ENCODE results near the gene MUL1. TPM values are rescaled to one million over a fixed set of nuclear protein-coding genes. Genes with fewer than 3 reads are reported as not detected.

Gene MUL1
- total RNA-seq, 1 donor from 2014 or later: 31.1 TPM

DNA sequence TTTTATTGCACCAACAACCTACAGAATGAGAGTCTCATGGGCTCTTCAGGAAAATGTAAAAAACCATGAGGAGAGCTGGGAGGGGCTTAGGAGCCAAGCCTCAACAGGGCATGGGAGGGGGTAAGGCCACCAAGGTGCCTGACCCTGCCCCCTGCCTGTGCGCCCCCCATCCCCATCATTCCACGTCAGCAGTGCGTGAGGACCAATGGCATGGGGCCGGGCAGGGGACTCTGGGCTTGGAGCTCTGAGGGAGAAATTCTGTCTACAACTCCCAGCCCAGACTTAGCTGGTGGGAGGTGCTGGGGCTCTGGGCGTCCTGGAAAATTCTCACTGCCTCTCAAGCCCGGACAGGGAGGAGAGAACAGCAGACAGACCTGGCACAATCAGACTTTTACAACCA lies 16.8 kb downstream of the MUL1 start:
- Mint-ChIP-seq H3K4me3 (no peak overlapping the region), H3K27ac (no peak overlapping the region), H3K36me3 (no peaks in the 10 kb centered on the region), H3K4me1 (ENCODE audit: unreplicated experiment) (peaks cover 3% of the 10 kb centered on the region), H3K9me3 (no peaks in the 10 kb centered on the region), H3K27me3 (peaks cover 35% of the 10 kb centered on the region)
- DNase-seq (ENCODE audit: extremely low spot score, unreplicated experiment): no peak
- TF ChIP-seq, protein P1, sequence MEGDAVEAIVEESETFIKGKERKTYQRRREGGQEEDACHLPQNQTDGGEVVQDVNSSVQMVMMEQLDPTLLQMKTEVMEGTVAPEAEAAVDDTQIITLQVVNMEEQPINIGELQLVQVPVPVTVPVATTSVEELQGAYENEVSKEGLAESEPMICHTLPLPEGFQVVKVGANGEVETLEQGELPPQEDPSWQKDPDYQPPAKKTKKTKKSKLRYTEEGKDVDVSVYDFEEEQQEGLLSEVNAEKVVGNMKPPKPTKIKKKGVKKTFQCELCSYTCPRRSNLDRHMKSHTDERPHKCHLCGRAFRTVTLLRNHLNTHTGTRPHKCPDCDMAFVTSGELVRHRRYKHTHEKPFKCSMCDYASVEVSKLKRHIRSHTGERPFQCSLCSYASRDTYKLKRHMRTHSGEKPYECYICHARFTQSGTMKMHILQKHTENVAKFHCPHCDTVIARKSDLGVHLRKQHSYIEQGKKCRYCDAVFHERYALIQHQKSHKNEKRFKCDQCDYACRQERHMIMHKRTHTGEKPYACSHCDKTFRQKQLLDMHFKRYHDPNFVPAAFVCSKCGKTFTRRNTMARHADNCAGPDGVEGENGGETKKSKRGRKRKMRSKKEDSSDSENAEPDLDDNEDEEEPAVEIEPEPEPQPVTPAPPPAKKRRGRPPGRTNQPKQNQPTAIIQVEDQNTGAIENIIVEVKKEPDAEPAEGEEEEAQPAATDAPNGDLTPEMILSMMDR (conservative IDR thresholded peaks at IDR 0.05): no peak

DNA sequence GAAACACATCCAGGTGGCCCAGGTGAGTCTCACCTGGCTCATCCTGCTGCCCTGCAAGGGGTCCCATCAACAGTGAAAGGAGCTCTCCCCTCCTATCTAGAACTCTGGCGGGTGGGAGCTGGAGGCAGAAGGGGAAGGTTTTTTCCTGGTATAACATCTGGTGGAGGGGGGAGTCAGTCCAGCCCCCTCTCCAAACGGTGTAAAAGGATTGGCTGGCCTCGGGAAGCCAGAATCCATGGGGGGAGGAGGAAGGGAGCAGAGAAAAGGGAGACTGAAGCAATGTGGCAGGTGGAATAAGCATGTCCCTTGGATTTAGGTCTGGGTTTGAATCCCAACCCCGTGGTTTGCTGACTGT lies 20.7 kb downstream of the MUL1 start:
- no peaks in the 10 kb centered on the region for H3K36me3 Mint-ChIP-seq
- peak overlapping the region; percentile 83 for H3K27ac Mint-ChIP-seq
- H3K4me1 Mint-ChIP-seq (ENCODE audit: unreplicated experiment): peaks cover 9% of the 10 kb centered on the region
- H3K9me3 Mint-ChIP-seq: no peaks in the 10 kb centered on the region
- TF ChIP-seq, protein P1 (conservative IDR thresholded peaks at IDR 0.05): no peak
- peak overlapping the region; percentile 84 for H3K4me3 Mint-ChIP-seq
- no peak for DNase-seq (ENCODE audit: extremely low spot score, unreplicated experiment)
- H3K27me3 Mint-ChIP-seq: peaks cover 58% of the 10 kb centered on the region

DNA sequence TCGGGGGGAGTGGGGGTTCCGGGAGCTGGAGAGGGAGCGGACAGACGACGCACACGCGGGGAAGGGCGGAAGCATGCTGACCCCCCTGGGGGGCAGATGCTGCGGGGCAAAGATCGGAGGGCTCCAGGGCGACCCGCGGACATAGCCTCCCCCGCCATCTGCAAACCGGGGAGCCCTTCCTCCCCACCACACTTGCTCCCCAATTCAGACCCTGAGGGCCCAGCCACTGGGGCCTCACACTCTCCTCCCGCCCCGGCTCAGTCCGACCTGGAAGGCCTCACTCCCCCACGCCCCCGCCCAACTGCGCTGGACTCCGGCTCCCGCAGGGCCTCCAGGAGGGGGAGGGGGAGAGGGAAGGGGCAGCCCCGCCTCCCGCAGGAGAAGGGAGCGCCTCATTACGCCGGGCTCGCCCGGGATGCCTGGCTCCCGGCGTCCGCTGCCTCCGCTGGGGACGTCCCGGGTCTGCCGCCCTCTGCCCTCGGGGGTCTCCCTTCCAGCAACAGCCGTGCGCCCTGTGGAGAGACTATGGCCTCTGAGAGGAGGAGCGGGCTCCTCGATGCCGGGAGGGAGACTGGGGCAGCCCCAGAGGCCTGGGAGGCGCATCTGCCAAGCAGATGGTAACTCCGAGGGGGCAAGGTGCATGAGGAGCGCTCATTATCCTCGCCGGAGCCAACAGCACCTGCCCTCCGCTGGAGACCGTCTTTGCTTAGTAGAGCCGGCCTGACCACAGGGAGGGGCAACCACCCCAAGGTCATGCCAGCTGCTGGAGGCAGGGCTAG lies 21.3 kb downstream of the MUL1 start:
- peaks cover 10% of the 10 kb centered on the region for H3K4me1 Mint-ChIP-seq (ENCODE audit: unreplicated experiment)

DNA sequence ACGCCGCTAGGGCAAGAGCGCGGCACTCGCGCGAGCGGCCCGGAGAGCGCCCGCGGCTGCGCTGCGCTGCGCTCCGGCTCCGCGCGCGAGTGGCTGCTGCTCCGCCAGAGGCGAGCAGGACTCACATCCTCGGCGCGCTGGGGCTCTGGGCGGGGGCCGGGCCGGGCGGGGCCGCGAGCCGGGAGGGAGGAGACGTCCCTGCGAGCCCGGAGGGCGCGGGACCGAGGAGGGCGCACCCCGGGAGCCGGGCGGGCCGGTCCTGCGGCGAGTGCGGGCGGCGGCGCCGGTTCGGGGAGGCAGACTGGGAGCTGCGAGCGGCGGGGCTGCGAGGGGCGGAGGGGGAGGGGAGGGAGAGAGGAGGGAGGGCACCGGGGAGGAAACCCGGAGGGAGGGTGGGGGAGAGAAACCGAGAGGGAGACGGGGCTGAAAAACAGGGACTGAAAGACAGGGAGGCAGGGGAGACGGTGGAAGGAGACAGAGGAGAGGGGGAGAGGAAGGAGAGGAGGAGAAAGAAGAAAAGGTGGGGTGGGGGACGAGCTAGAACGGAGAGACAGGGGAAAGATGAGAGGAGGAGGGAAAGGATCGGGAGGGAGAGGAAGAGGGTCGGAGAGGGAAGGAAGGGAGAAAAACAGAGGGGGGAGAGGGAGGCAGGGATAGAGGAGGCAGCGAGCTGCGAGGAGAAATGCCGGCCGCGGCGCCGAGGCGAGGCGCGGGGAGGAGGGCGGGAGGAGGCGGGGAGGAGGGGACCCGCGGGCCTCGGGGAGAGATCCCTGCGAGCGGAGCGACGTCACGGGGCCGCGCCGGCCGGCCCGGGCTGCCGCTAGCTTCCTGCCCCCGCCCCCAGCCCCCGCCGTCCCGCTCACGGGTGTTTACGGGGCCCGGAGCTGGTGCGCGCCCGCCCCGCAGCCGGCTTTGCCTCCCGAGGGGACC lies 22.2 kb downstream of the MUL1 start, which contains the start of gene CAMK2N1:
TSS of gene CAMK2N1 (minus strand) at position 684 of the 930 bp plus-strand sequence. CDS start 831 bp downstream, outside the sequence.
- TF ChIP-seq, protein P1 (conservative IDR thresholded peaks at IDR 0.05): no peak
- H3K4me3 Mint-ChIP-seq: peak within 1 kb of the TSS; percentile 95
- H3K27ac Mint-ChIP-seq: peak within 1 kb of the TSS; percentile 91
- no peaks in the 10 kb centered on the region for H3K36me3 Mint-ChIP-seq
- no peaks in the 10 kb centered on the region for H3K9me3 Mint-ChIP-seq
- DNase-seq (ENCODE audit: extremely low spot score, unreplicated experiment): peak; percentile 78
- peaks cover 70% of the 10 kb centered on the region for H3K27me3 Mint-ChIP-seq
- peaks cover 12% of the 10 kb centered on the region for H3K4me1 Mint-ChIP-seq (ENCODE audit: unreplicated experiment)

More for the DNA sequence above, 21.3 kb downstream of the MUL1 start:
- no peaks in the 10 kb centered on the region for H3K36me3 Mint-ChIP-seq
- TF ChIP-seq, protein P1 (conservative IDR thresholded peaks at IDR 0.05): no peak
- DNase-seq (ENCODE audit: extremely low spot score, unreplicated experiment): peak; percentile 80
- peaks cover 63% of the 10 kb centered on the region for H3K27me3 Mint-ChIP-seq
- no peaks in the 10 kb centered on the region for H3K9me3 Mint-ChIP-seq
- H3K4me3 Mint-ChIP-seq: peak overlapping the region; percentile 84
- peak overlapping the region; percentile 83 for H3K27ac Mint-ChIP-seq

DNA sequence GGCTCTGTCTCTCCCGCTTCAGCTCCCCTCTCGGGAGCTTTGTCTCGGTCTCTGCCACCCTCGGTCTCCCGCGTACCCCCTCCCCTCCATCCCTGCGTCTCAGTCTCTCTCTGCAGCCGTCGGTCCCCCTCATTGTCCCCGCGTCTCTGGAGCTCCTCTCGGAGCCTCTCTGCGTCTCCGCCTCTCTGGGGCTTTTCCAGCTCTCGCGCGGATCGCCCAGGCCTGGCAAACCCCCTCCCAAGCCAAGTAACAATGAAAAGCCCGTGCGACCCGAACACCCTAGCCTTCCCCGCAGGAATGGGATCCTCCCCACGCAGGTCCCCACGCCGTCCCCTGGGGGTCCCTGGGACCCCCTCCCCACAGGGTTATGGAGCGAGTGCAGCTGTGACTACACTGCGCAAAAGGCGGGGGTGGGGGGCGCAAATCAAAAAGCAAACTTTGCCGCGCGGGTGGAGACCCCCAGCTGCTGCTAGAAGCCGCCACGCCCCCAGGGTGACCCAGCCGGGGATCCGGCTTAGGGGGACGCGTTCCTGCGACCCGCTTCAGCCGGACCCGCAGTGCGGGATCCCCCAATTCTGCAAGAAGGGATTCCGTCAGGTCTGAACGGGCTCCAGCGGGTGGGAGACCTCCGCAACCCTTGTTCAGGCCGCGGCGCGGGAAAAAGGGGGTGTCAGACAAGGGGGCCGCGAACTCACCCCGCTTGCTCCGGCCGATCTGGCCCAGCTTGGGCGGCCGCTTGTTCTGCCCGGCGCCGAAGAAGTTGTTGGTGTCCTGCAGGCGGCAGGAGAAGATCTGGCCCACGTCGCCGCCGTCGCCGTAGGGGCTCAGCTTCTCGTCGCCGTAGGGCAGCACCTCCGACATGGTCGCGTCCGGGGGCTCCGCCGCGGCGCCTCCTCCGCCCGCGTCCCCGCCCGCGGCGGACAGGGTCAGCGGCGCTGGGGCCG lies 23.2 kb downstream of the MUL1 start:
- no peaks in the 10 kb centered on the region for H3K9me3 Mint-ChIP-seq
- TF ChIP-seq, protein P1 (conservative IDR thresholded peaks at IDR 0.05): no peak
- no peaks in the 10 kb centered on the region for H3K36me3 Mint-ChIP-seq
- DNase-seq (ENCODE audit: extremely low spot score, unreplicated experiment): no peak
- peak overlapping the region; percentile 87 for H3K27ac Mint-ChIP-seq
- H3K4me3 Mint-ChIP-seq: peak overlapping the region; percentile 94
- H3K4me1 Mint-ChIP-seq (ENCODE audit: unreplicated experiment): peaks cover 18% of the 10 kb centered on the region
- H3K27me3 Mint-ChIP-seq: peaks cover 77% of the 10 kb centered on the region

All from type B pancreatic cell (in vitro differentiated cells).